ENCODE measurements around the gene KCTD15. TPM values are rescaled to one million over a fixed set of nuclear protein-coding genes. Genes with fewer than 3 reads are reported as not detected.

The KCTD15 gene
- 65.7 TPM for total RNA-seq

DNA sequence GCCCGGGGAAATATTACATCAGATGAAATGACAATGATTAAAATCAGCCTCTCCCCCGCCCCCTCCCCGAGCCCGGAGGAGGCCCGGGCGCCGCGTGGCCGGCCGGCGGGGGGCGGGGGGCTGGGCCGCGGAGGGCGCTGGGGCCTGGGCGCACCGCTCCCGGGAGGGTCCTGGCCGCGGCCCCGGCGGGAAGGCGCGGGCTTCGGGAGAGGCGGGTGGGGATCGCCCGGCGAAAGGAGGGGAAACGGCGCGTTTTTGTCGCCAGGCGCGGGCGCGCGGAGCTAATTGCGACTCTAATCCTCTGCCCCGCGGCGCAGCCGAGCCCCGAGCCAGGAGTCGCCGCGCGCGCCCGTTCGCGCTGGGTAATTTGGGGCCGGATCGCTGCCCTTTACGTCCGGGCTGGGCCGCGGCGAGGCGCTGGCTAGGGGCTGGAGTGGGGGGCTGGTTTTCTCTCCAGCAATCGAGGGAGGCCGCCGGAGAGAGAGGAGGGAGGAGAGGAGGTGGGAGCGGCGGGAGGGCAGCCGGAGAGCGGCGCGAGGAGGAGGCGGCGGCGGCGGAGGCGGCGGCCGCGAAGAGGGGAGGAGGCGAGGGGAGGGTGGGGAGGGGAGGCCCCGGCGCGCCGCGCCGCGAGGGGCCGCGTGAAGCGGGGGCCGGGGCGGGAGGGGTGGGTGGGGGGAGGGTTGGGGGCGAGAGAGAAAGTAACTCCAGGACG is at the start of gene KCTD15:
Gene KCTD15, plus strand, starts transcription at position 707 of the 712 bp plus-strand sequence. CDS start 3,585 bp downstream, outside the sequence.

Other genes starting within 250 kb of the KCTD15 start
- 0.41 TPM for gene CHST8, start 174.9 kb upstream of the KCTD15 start, total RNA-seq

Data from metanephros (tissue), 1 donor.